ENCODE results near the gene TOX2.
A peak's percentile ranks its signal among the peaks of the same experiment; 100 is the strongest.

The TOX2 gene

GRCh38 chr20:43916073-43916880 is 1.6 kb downstream of the TOX2 start:
- no peak for DNase-seq

GRCh38 chr20:43916881-43917371 is 2.3 kb downstream of the TOX2 start:
- no peak for DNase-seq

- no peak for DNase-seq
Observed at GRCh38 chr20:43917380-43917779, 2.7 kb downstream of the TOX2 start.

- DNase-seq, result no peak
Observed at GRCh38 chr20:43919686-43920403, 5.2 kb downstream of the TOX2 start.

- DNase-seq, result no peak
Observed at GRCh38 chr20:43920797-43921196, 6.1 kb downstream of the TOX2 start.

GRCh38 chr20:43921227-43921780 is 6.7 kb downstream of the TOX2 start:
- DNase-seq, result no peak

GRCh38 chr20:43922614-43923013 is 8.0 kb downstream of the TOX2 start:
- no peak for DNase-seq

- no peak for DNase-seq
Observed at GRCh38 chr20:43923322-43923721, 8.7 kb downstream of the TOX2 start.

GRCh38 chr20:43923917-43924316 is 9.3 kb downstream of the TOX2 start:
- DNase-seq, result no peak

GRCh38 chr20:43925215-43925614 is 10.6 kb downstream of the TOX2 start:
- DNase-seq, result peak; percentile 83

GRCh38 chr20:43925801-43926200 is 11.1 kb downstream of the TOX2 start:
- no peak for DNase-seq

- peak; percentile 14 for DNase-seq
Observed at GRCh38 chr20:43926287-43927050, 11.8 kb downstream of the TOX2 start.

GRCh38 chr20:43931976-43932375 is 17.3 kb downstream of the TOX2 start:
- no peak for DNase-seq

GRCh38 chr20:43934833-43935232 is 20.2 kb downstream of the TOX2 start:
- DNase-seq, result no peak

GRCh38 chr20:43936104-43936770 is 21.6 kb downstream of the TOX2 start:
- DNase-seq, result no peak

GRCh38 chr20:43936805-43937204 is 22.2 kb downstream of the TOX2 start:
- DNase-seq, result no peak

- DNase-seq, result no peak
Observed at GRCh38 chr20:43937591-43937990, 22.9 kb downstream of the TOX2 start.

- DNase-seq, result no peak
Observed at GRCh38 chr20:43938017-43938655, 23.5 kb downstream of the TOX2 start.

GRCh38 chr20:43938932-43939761 is 24.5 kb downstream of the TOX2 start:
- no peak for DNase-seq

GRCh38 chr20:43939762-43940121 is 25.1 kb downstream of the TOX2 start:
- no peak for DNase-seq
